Measurements from ENCODE around the gene PHTF2.

- TF ChIP-seq GABPA (IDR thresholded peaks at IDR 0.05; ENCODE audit: low read depth) (no peak), POLR2AphosphoS5 (IDR thresholded peaks at IDR 0.05; ENCODE audit: low read depth) (no peak), REST (IDR thresholded peaks at IDR 0.05; ENCODE audit: insufficient replicate concordance, low read depth) (no peak)
- TF ChIP-seq, protein P1, sequence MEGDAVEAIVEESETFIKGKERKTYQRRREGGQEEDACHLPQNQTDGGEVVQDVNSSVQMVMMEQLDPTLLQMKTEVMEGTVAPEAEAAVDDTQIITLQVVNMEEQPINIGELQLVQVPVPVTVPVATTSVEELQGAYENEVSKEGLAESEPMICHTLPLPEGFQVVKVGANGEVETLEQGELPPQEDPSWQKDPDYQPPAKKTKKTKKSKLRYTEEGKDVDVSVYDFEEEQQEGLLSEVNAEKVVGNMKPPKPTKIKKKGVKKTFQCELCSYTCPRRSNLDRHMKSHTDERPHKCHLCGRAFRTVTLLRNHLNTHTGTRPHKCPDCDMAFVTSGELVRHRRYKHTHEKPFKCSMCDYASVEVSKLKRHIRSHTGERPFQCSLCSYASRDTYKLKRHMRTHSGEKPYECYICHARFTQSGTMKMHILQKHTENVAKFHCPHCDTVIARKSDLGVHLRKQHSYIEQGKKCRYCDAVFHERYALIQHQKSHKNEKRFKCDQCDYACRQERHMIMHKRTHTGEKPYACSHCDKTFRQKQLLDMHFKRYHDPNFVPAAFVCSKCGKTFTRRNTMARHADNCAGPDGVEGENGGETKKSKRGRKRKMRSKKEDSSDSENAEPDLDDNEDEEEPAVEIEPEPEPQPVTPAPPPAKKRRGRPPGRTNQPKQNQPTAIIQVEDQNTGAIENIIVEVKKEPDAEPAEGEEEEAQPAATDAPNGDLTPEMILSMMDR (IDR thresholded peaks at IDR 0.05; ENCODE audit: insufficient read depth, low read length) = no peak
Observed at GRCh38 chr7:77908664-77909063, 110.1 kb downstream of the PHTF2 start.
